Upper lobe of left lung (tissue), 4 donors: Measurements from ENCODE around the gene TTC28.

Experiments
- POLR2A ChIP-seq, 4 donors: fragments of 450-650 bp; IDR thresholded peaks; one replicate each; pipeline ENCODE4 v1.5.1; 2016 to 2017; ENCODE audit warnings: antibody characterized with exemption in 4 of 4, mild to moderate bottlenecking in 2 of 4
- POLR2AphosphoS5 ChIP-seq, 2 donors: sonication (generic); formaldehyde crosslinking; IDR thresholded peaks; one replicate each; pipeline ENCODE4 v1.5.1; 2017; ENCODE audit warnings: antibody characterized with exemption in 2 of 2
- TF ChIP-seq, protein P1 (sequence below), 6 experiments: fragments of 450-650 bp in 4 of 6; fragments of 200-600 bp in 2 of 6; sonication (generic) in 2 of 6; IDR thresholded peaks; one replicate each; pipeline ENCODE4 v1.5.1; 2016 to 2019; ENCODE audit warnings: antibody characterized with exemption in 6 of 6

DNA sequence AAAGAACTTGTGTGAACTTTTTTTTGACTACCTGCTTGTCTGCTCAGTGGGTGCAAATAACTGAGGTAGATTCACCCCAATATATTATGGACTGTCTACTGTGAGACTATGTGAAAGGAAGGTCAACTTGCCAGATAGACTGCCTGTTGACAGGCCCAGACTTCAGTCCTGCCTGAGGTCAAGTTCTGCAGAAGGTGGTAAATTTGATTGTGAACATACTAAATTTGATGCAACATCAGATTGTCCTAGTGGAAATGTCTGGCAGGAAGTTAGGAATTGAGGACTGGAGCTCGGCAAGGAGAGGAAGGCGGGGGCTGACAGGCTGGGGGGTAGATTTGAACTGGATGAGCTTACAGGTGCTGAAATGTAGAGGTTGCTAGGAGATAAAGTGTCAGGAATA is 140.7 kb downstream of the TTC28 start:
- TF ChIP-seq, protein P1, sequence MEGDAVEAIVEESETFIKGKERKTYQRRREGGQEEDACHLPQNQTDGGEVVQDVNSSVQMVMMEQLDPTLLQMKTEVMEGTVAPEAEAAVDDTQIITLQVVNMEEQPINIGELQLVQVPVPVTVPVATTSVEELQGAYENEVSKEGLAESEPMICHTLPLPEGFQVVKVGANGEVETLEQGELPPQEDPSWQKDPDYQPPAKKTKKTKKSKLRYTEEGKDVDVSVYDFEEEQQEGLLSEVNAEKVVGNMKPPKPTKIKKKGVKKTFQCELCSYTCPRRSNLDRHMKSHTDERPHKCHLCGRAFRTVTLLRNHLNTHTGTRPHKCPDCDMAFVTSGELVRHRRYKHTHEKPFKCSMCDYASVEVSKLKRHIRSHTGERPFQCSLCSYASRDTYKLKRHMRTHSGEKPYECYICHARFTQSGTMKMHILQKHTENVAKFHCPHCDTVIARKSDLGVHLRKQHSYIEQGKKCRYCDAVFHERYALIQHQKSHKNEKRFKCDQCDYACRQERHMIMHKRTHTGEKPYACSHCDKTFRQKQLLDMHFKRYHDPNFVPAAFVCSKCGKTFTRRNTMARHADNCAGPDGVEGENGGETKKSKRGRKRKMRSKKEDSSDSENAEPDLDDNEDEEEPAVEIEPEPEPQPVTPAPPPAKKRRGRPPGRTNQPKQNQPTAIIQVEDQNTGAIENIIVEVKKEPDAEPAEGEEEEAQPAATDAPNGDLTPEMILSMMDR (IDR thresholded peaks at IDR 0.05), result no peak
- TF ChIP-seq POLR2A (IDR thresholded peaks at IDR 0.05) (no peak), POLR2AphosphoS5 (IDR thresholded peaks at IDR 0.05) (no peak)
